HFFc6 (cell line): Measurements from ENCODE around the gene ALKBH5. TPM values are rescaled to one million over a fixed set of nuclear protein-coding genes. Genes with fewer than 3 reads are reported as not detected.

ENCODE experiments used
- DNase-seq: peaks from one replicate; pipeline ENCODE4 v3.0.0-alpha.2; 2018
- H3K27ac Mint-ChIP-seq: 2 replicates; pipeline ENCODE4 v1.8.0; 2020; ENCODE audit warnings: mild to moderate bottlenecking, mixed read lengths
- H3K27me3 Mint-ChIP-seq: 2 replicates; pipeline ENCODE4 v1.8.0; 2021; ENCODE audit warnings: mild to moderate bottlenecking, moderate library complexity, mixed read lengths; ENCODE audit not compliant: insufficient read depth
- H3K36me3 Mint-ChIP-seq: 2 replicates; pipeline ENCODE4 v1.8.0; 2021; ENCODE audit warnings: low read depth, mixed read lengths
- H3K4me1 Mint-ChIP-seq: 2 replicates; pipeline ENCODE4 v1.8.0; 2020; ENCODE audit warnings: low read depth, mixed read lengths
- H3K4me3 Mint-ChIP-seq: 2 replicates; pipeline ENCODE4 v1.8.0; 2020; ENCODE audit warnings: mild to moderate bottlenecking, moderate library complexity, mixed read lengths
- H3K9me3 Mint-ChIP-seq: 2 replicates; pipeline ENCODE4 v1.8.0; 2020; ENCODE audit warnings: mild to moderate bottlenecking, mixed read lengths
- CTCF ChIP-seq: fragments of 200-600 bp; sonication (generic); IDR thresholded peaks from 2 replicates; pipeline ENCODE4 v1.5.0; 2021; ENCODE audit warnings: antibody characterized with exemption, mild to moderate bottlenecking
- long read RNA-seq: library from polyadenylated mRNA; unstranded; transcript quantifications from one replicate; pipeline ENCODE4 v2.0.0, GENCODE V29; 2019
- total RNA-seq, 6 experiments: library from RNA; stranded (reverse); fragmentation: NEBNext Ultra II Directional; extraction: Animal tissue kit (Norgen Biotek cat#: 25700); gene quantifications; 2 replicates in 1 of 6; 3 replicates in 5 of 6; pipeline ENCODE4 v1.2.3, GENCODE V29; 2021

ALKBH5 gene
- 100 to 1,000 TPM in 3 of 6 experiments, 10 to 100 TPM in 3; 90.2 to 117 (median 103) TPM for total RNA-seq
- long read RNA-seq, transcript ALKBH5-202 (2 exons, 2,146 nt), result minor isoform, 5 of 114 reads
- long read RNA-seq, transcript ALKBH5-201 (4 exons, 2,748 nt), result major isoform, 96 of 114 reads
- long read RNA-seq, partial matches to known transcripts, result 11 of 114 reads
- long read RNA-seq, other reads (novel, unspliced or antisense), result 2 of 114 reads

GRCh38 chr17:18183334-18184142 lies at the start of gene ALKBH5:
TSS of gene ALKBH5 (plus strand) at chr17:18183828. CDS start at chr17:18184244, 416 bp downstream.
- Mint-ChIP-seq H3K4me1 (peaks cover 52% of the 10 kb centered on the region), H3K36me3 (peaks cover 21% of the 10 kb centered on the region)

GRCh38 chr17:18136357-18136756 lies 47.3 kb upstream of the ALKBH5 start:
- no peak for DNase-seq
- Mint-ChIP-seq H3K27me3 (peaks cover 13% of the 10 kb centered on the region), H3K4me1 (no peaks in the 10 kb centered on the region), H3K27ac (no peak overlapping the region), H3K9me3 (no peaks in the 10 kb centered on the region), H3K36me3 (no peaks in the 10 kb centered on the region), H3K4me3 (no peak overlapping the region)
- TF ChIP-seq CTCF, result no peak

More at GRCh38 chr17:18183334-18184142, at the start of gene ALKBH5:
- peak; percentile 78 for TF ChIP-seq CTCF
- peak within 1 kb of the TSS; percentile 98 for H3K27ac Mint-ChIP-seq
- H3K9me3 Mint-ChIP-seq, result no peaks in the 10 kb centered on the region
- H3K4me3 Mint-ChIP-seq, result peak within 1 kb of the TSS; percentile 92
- no peaks in the 10 kb centered on the region; the same call in 1 of the 2 replicates for H3K27me3 Mint-ChIP-seq
- DNase-seq, result peak; percentile 100

- Mint-ChIP-seq H3K9me3 (no peaks in the 10 kb centered on the region), H3K4me1 (no peaks in the 10 kb centered on the region), H3K36me3 (no peaks in the 10 kb centered on the region), H3K27ac (no peak overlapping the region), H3K4me3 (no peak overlapping the region), H3K27me3 (peaks cover 10% of the 10 kb centered on the region)
- TF ChIP-seq CTCF, result no peak
- no peak for DNase-seq
Observed at GRCh38 chr17:18138065-18138749, 45.4 kb upstream of the ALKBH5 start.

- no peak for DNase-seq
- no peaks in the 10 kb centered on the region for H3K36me3 Mint-ChIP-seq
- no peak overlapping the region for H3K27ac Mint-ChIP-seq
- H3K4me1 Mint-ChIP-seq, result no peaks in the 10 kb centered on the region
- H3K4me3 Mint-ChIP-seq, result no peak overlapping the region
- no peaks in the 10 kb centered on the region for H3K9me3 Mint-ChIP-seq
- H3K27me3 Mint-ChIP-seq, result peaks cover 14% of the 10 kb centered on the region
- TF ChIP-seq CTCF, result no peak
Observed at GRCh38 chr17:18139092-18139491, 44.5 kb upstream of the ALKBH5 start.

- no peak overlapping the region for H3K27ac Mint-ChIP-seq
- H3K4me1 Mint-ChIP-seq, result no peaks in the 10 kb centered on the region
- no peaks in the 10 kb centered on the region for H3K9me3 Mint-ChIP-seq
- H3K27me3 Mint-ChIP-seq, result peaks cover 14% of the 10 kb centered on the region
- no peak for DNase-seq
- H3K36me3 Mint-ChIP-seq, result no peaks in the 10 kb centered on the region
- no peak for TF ChIP-seq CTCF
- no peak overlapping the region for H3K4me3 Mint-ChIP-seq
Observed at GRCh38 chr17:18139498-18139897, 44.1 kb upstream of the ALKBH5 start.
